IMR-90 (cell line): ENCODE measurements around the gene ZNF609.
A peak's percentile ranks its signal among the peaks of the same experiment; 100 is the strongest.

Source experiments
- BHLHE40 ChIP-seq: fragments of 150-350 bp; IDR thresholded peaks from 2 replicates; pipeline ENCODE4 v1.6.1; 2016; ENCODE audit warnings: mild to moderate bottlenecking, low read depth, low read length
- CEBPB ChIP-seq: IDR thresholded peaks from 2 replicates; pipeline ENCODE4 v1.6.1; 2012; ENCODE audit warnings: low read depth, low read length, improper control_type of control experiment
- FOS ChIP-seq: fragments of 150-350 bp; IDR thresholded peaks from 2 replicates; pipeline ENCODE4 v1.6.1; 2016; ENCODE audit warnings: low read depth, low read length
- MAZ ChIP-seq: IDR thresholded peaks from 2 replicates; pipeline ENCODE4 v1.6.1; 2012; ENCODE audit warnings: low read depth, mild to moderate bottlenecking, low read length, improper control_type of control experiment, moderate library complexity, borderline replicate concordance
- POLR2A ChIP-seq: IDR thresholded peaks from 2 replicates; pipeline ENCODE4 v1.6.1; 2012; ENCODE audit warnings: mild to moderate bottlenecking, low read depth, low read length
- RAD21 ChIP-seq: IDR thresholded peaks from 2 replicates; pipeline ENCODE4 v1.6.1; 2012; ENCODE audit warnings: low read length, improper control_type of control experiment
- SMC3 ChIP-seq: fragments of 150-350 bp; IDR thresholded peaks from 2 replicates; pipeline ENCODE4 v1.6.1; 2016; ENCODE audit warnings: low read depth, mild to moderate bottlenecking, antibody characterized with exemption, low read length, moderate library complexity
- TF ChIP-seq, protein P1 (sequence below): fragments of 150-350 bp; IDR thresholded peaks from 2 replicates; pipeline ENCODE4 v1.6.1; 2017; ENCODE audit warnings: mild to moderate bottlenecking, antibody characterized with exemption, low read length, low read depth
- TF ChIP-seq, protein P2 (sequence below): conservative IDR thresholded peaks from 2 replicates; pipeline ENCODE4 v1.5.1; 2012; ENCODE audit warnings: mild to moderate bottlenecking, low read depth, low read length, improper control_type of control experiment
- TF ChIP-seq, protein P3 (sequence below): fragments of 150-350 bp; IDR thresholded peaks from 2 replicates; pipeline ENCODE4 v1.6.1; 2016; ENCODE audit warnings: low read depth, mild to moderate bottlenecking, low read length, moderate library complexity, borderline replicate concordance

DNA sequence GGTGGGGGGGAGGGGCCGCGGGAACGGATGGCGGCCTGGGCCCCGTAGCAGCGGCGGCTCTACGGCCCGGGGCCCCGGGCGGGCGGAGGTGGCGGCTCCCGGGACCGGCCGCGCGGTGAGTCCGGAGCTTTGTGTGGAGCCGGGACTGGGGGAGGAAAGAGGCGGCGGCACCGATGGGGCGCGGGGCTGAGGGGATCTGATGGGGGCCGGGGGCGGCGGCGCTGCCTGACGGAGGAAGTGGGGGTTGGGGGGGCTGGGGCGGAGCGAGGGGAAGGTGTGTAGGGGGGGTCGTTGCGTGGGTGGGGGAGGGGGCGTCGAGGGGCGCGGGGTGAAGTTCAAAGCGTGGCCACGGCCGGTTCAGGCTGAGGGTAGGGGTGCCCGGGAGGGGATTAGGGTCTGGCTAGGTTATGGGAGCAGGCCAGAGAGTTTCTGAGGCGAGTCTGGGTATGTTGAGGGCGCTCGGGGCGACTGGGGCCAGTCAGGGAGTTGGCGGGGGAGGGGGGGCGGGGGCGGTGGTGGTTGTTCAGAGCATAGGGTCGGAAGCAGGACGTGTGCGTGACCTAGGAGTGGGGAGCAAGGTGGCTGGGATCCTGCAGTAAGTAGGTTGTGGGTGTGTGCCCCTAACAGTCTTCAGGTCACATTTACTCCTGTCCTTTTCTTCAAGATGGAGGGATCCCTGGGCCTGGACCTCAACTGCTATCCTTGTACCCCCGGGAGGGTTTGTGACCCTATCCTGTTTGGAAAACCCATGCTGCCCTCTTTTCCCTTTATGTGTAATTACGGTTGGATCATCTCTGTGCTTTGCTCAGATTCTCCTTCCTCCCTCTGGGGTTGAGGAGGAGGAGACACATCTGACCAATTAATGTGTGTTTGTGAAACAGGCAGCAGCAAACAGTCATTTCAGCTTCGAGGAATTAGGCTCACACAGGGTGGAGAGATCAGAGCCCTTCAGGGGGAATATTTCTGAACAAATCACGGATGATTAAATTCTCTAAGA lies 644 bp downstream of the ZNF609 start:
- no peak for TF ChIP-seq BHLHE40
- TF ChIP-seq RAD21: peak; percentile 23; the same call in 1 of the 2 replicates
- TF ChIP-seq, protein P1, sequence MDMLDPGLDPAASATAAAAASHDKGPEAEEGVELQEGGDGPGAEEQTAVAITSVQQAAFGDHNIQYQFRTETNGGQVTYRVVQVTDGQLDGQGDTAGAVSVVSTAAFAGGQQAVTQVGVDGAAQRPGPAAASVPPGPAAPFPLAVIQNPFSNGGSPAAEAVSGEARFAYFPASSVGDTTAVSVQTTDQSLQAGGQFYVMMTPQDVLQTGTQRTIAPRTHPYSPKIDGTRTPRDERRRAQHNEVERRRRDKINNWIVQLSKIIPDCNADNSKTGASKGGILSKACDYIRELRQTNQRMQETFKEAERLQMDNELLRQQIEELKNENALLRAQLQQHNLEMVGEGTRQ: no peak
- TF ChIP-seq, protein P2, sequence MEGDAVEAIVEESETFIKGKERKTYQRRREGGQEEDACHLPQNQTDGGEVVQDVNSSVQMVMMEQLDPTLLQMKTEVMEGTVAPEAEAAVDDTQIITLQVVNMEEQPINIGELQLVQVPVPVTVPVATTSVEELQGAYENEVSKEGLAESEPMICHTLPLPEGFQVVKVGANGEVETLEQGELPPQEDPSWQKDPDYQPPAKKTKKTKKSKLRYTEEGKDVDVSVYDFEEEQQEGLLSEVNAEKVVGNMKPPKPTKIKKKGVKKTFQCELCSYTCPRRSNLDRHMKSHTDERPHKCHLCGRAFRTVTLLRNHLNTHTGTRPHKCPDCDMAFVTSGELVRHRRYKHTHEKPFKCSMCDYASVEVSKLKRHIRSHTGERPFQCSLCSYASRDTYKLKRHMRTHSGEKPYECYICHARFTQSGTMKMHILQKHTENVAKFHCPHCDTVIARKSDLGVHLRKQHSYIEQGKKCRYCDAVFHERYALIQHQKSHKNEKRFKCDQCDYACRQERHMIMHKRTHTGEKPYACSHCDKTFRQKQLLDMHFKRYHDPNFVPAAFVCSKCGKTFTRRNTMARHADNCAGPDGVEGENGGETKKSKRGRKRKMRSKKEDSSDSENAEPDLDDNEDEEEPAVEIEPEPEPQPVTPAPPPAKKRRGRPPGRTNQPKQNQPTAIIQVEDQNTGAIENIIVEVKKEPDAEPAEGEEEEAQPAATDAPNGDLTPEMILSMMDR: 0 out of 2 replicates have a peak, but pooled peaks have one; percentile 13
- TF ChIP-seq SMC3: no peak
- no peak for TF ChIP-seq POLR2A
- TF ChIP-seq, protein P3, sequence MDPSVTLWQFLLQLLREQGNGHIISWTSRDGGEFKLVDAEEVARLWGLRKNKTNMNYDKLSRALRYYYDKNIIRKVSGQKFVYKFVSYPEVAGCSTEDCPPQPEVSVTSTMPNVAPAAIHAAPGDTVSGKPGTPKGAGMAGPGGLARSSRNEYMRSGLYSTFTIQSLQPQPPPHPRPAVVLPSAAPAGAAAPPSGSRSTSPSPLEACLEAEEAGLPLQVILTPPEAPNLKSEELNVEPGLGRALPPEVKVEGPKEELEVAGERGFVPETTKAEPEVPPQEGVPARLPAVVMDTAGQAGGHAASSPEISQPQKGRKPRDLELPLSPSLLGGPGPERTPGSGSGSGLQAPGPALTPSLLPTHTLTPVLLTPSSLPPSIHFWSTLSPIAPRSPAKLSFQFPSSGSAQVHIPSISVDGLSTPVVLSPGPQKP: no peak
- TF ChIP-seq CEBPB: 0 out of 2 replicates have a peak, but pooled peaks have one; percentile 24
- TF ChIP-seq MAZ: no peak
- no peak for TF ChIP-seq FOS
